MCF 10A (cell line): ENCODE data around the gene FLT1. TPM values are rescaled to one million over a fixed set of nuclear protein-coding genes. Genes with fewer than 3 reads are reported as not detected.

Experiments
- BruUV-seq: library from RNA; stranded (reverse); fragments of 400-500 nt; replicated peaks from 2 replicates; lab custom pipeline; 2021; lab: Mats Ljungman, UMichigan
- CTCF ChIA-PET: fragments of 300-600 bp; sonication (Branson Sonifier 250); formaldehyde crosslinking; extraction: SDS; loops from one replicate; lab custom pipeline; 2021; ENCODE audit warnings: antibody characterized with exemption, inconsistent platforms; lab: Yijun Ruan, JAX
- POLR2A ChIA-PET: fragments of 300-600, 350-650 bp; sonication (Branson Sonifier 250); formaldehyde crosslinking; extraction: SDS; loops from one replicate; lab custom pipeline; 2020; ENCODE audit warnings: antibody characterized with exemption, inconsistent platforms; lab: Yijun Ruan, JAX
- DNase-seq: peaks from one replicate; pipeline ENCODE4 v3.0.0-alpha.2; 2018; ENCODE audit not compliant: unreplicated experiment
- H3K27ac Mint-ChIP-seq: one replicate; pipeline ENCODE4 v1.8.0; 2022; ENCODE audit warnings: mild to moderate bottlenecking, low read depth, mixed read lengths; ENCODE audit not compliant: unreplicated experiment
- H3K27me3 Mint-ChIP-seq: one replicate; pipeline ENCODE4 v1.8.0; 2022; ENCODE audit warnings: mixed read lengths; ENCODE audit not compliant: insufficient read depth, unreplicated experiment
- H3K36me3 Mint-ChIP-seq: one replicate; pipeline ENCODE4 v1.8.0; 2022; ENCODE audit warnings: mild to moderate bottlenecking, moderate library complexity, mixed read lengths; ENCODE audit not compliant: insufficient read depth, unreplicated experiment
- H3K4me1 Mint-ChIP-seq: one replicate; pipeline ENCODE4 v1.8.0; 2022; ENCODE audit warnings: mixed read lengths; ENCODE audit not compliant: insufficient read depth, unreplicated experiment
- H3K4me3 Mint-ChIP-seq: one replicate; pipeline ENCODE4 v1.8.0; 2022; ENCODE audit warnings: mild to moderate bottlenecking, moderate library complexity, mixed read lengths; ENCODE audit not compliant: unreplicated experiment
- H3K9me3 Mint-ChIP-seq: one replicate; pipeline ENCODE4 v1.8.0; 2022; ENCODE audit warnings: mixed read lengths; ENCODE audit not compliant: unreplicated experiment
- CTCF ChIP-seq: fragments of 200-600 bp; IDR thresholded peaks from one replicate; pipeline ENCODE4 v1.8.0; 2022; ENCODE audit warnings: antibody characterized with exemption, mild to moderate bottlenecking; ENCODE audit not compliant: unreplicated experiment
- intact Hi-C: fragments of 100-400 bp; cut with micrococcal nuclease; formaldehyde crosslinking; loops from 2 replicates; pipeline ENCODE4 v1.14.1; 2022
- total RNA-seq: library from RNA; stranded (reverse); gene quantifications from 2 replicates; pipeline ENCODE4 v1.2.3, GENCODE V29; 2022

The FLT1 gene
- total RNA-seq, 1 experiment from 2014 or later, result not detected

GRCh38 chr13:28463481-28463880 is 31.4 kb downstream of the FLT1 start:
- Mint-ChIP-seq H3K27ac (no peak overlapping the region), H3K9me3 (no peaks in the 10 kb centered on the region), H3K4me1 (no peaks in the 10 kb centered on the region), H3K4me3 (no peak overlapping the region), H3K36me3 (no peaks in the 10 kb centered on the region), H3K27me3 (no peaks in the 10 kb centered on the region)
- no TSS peak for BruUV-seq
- no peak for TF ChIP-seq CTCF
- ChIA-PET POLR2A (interaction anchor here (0.9 to 1.6 kb wide), 2 partner anchors 10 to 14 kb away, joined by 3 to 5 read pairs; no protein-coding TSS in a partner anchor), CTCF (interaction anchor here (0.6 kb wide), 1 partner anchor 159 kb away, joined by 3 read pairs; no protein-coding TSS in a partner anchor)
- intact Hi-C loops, result no loop called here
- DNase-seq, result no peak

DNA sequence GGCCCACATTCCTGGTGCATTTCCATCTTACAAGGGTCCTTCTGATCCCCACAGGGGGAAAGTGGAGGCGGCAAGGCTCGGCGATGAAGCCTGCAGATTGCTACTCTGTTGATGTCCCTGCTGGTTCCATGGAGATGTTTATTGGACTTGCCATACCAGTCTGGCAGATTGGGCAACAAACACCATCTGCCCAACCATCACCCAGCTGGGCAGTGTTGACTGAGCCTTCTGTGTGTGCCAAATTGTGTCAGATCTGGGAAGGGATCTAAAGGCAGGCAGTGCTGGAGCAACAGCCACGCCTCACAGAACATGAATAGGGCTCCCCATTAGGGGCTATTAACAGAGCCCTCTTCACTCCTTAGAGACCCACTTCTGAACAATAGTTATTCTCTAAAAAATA is 35.0 kb downstream of the FLT1 start:
- intact Hi-C loops, result no loop called here
- H3K36me3 Mint-ChIP-seq, result no peaks in the 10 kb centered on the region
- POLR2A ChIA-PET, result no interaction called here

GRCh38 chr13:28458608-28459007 is 36.3 kb downstream of the FLT1 start:
- intact Hi-C loops, result no loop called here
- BruUV-seq, result no TSS peak
- Mint-ChIP-seq H3K27ac (no peak overlapping the region), H3K4me3 (no peak overlapping the region), H3K4me1 (no peaks in the 10 kb centered on the region), H3K36me3 (no peaks in the 10 kb centered on the region), H3K27me3 (peaks cover 39% of the 10 kb centered on the region), H3K9me3 (no peaks in the 10 kb centered on the region)
- DNase-seq, result no peak
- no peak for TF ChIP-seq CTCF
- POLR2A ChIA-PET, result no interaction called here
- CTCF ChIA-PET, result no interaction called here

More for the DNA sequence above, 35.0 kb downstream of the FLT1 start:
- Mint-ChIP-seq H3K9me3 (no peaks in the 10 kb centered on the region), H3K27me3 (peaks cover 29% of the 10 kb centered on the region), H3K4me3 (no peak overlapping the region), H3K27ac (no peak overlapping the region), H3K4me1 (no peaks in the 10 kb centered on the region)
- BruUV-seq, result no TSS peak
- no peak for TF ChIP-seq CTCF
- no peak for DNase-seq
- CTCF ChIA-PET, result interaction anchor here (0.6 kb wide), 2 partner anchors 82 to 322 kb away, joined by 3 to 4 read pairs; no protein-coding TSS in a partner anchor

- ChIA-PET CTCF (no interaction called here), POLR2A (no interaction called here)
- DNase-seq, result no peak
- TF ChIP-seq CTCF, result no peak
- H3K36me3 Mint-ChIP-seq, result no peaks in the 10 kb centered on the region
- H3K9me3 Mint-ChIP-seq, result no peaks in the 10 kb centered on the region
- no peak overlapping the region for H3K27ac Mint-ChIP-seq
- H3K27me3 Mint-ChIP-seq, result peaks cover 39% of the 10 kb centered on the region
- no peak overlapping the region for H3K4me3 Mint-ChIP-seq
- no TSS peak for BruUV-seq
- no peaks in the 10 kb centered on the region for H3K4me1 Mint-ChIP-seq
- intact Hi-C loops, result no loop called here
Observed at GRCh38 chr13:28458051-28458450, 36.9 kb downstream of the FLT1 start.
